Activated T-cell treated with anti-CD3 and anti-CD28 coated beads, Interleukin-2, amount 50 U/mL, for 4 hours (primary cell): ENCODE data around the gene C22orf23. TPM values are rescaled to one million over a fixed set of nuclear protein-coding genes. Genes with fewer than 3 reads are reported as not detected.
A peak's percentile ranks its signal among the peaks of the same experiment; 100 is the strongest.

Source experiments
- ATAC-seq, 2 donors: fragments of 200-7000 bp; cut with Tn5 transposase; one replicate each; pipeline ENCODE4 v1.10.0; 2021
- DNase-seq: peaks from one replicate; pipeline ENCODE4 v3.0.0-alpha.2; 2020
- H3K27me3 Mint-ChIP-seq: one replicate; pipeline ENCODE4 v1.8.0; 2021; ENCODE audit warnings: low read depth, mixed read lengths
- H3K36me3 Mint-ChIP-seq: one replicate; pipeline ENCODE4 v1.8.0; 2022; ENCODE audit warnings: mixed read lengths; ENCODE audit not compliant: insufficient read depth
- H3K4me1 Mint-ChIP-seq: one replicate; pipeline ENCODE4 v1.8.0; 2021; ENCODE audit warnings: low read depth, mixed read lengths
- H3K4me3 Mint-ChIP-seq: one replicate; pipeline ENCODE4 v1.8.0; 2021; ENCODE audit warnings: mild to moderate bottlenecking, moderate library complexity, mixed read lengths
- H3K9me3 Mint-ChIP-seq: one replicate; pipeline ENCODE4 v1.8.0; 2021; ENCODE audit warnings: mixed read lengths
- total RNA-seq, 3 donors: library from RNA; stranded (reverse); gene quantifications; one replicate each; pipeline ENCODE4 v1.2.1, GENCODE V29; 2021

C22orf23 gene
- total RNA-seq, 3 donors from 2014 or later, result 0.46 TPM; not detected in 2

- peaks cover 5% of the 10 kb centered on the region for H3K36me3 Mint-ChIP-seq
- H3K4me3 Mint-ChIP-seq, result no peak overlapping the region
- peaks cover 18% of the 10 kb centered on the region for H3K4me1 Mint-ChIP-seq
- no peaks in the 10 kb centered on the region for H3K9me3 Mint-ChIP-seq
- ATAC-seq (peak; percentile 78 to 83), DNase-seq (no peak)
- H3K27me3 Mint-ChIP-seq, result no peaks in the 10 kb centered on the region
These were observed 57.2 kb downstream of the C22orf23 start for GRCh38 chr22:37896181-37896592.

DNA sequence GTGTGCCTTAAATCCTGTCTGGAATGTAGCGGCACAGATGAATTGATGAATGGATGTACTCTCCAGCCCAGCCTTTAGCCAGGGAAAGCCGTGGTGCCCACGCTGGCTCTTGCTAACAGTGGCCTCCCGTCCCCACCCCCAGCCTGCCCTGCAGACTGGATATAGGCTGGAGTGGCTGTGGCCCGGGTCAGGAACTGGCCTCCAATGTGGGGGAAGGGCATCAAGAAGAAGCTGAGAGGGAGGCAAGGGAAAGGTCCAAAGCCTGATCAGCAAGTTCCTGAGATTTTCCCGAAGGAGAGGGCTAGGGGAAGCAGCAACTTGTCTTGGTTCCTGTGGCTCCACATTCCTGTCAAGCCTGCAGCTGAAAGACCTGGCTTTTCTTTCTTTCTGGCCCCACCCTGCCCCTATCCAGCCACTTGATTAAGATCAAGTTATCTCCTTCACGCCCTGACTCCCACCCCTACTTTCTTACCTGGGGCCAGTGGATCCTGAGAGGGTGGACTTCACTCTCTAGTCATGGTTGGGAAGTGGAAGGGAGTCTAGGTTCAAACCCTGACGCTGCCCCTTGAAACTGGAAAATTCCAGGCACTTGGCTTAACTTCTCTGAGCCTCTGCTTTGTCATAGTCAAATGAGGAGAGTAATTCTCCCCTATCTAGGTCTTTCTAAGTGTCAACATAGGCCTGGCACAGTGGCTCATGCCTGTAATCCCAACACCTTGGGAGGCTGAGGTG lies 58.3 kb downstream of the C22orf23 start:
- H3K9me3 Mint-ChIP-seq, result no peaks in the 10 kb centered on the region
- no peak overlapping the region for H3K4me3 Mint-ChIP-seq
- H3K36me3 Mint-ChIP-seq, result peaks cover 5% of the 10 kb centered on the region
- H3K4me1 Mint-ChIP-seq, result peaks cover 18% of the 10 kb centered on the region
- H3K27me3 Mint-ChIP-seq, result no peaks in the 10 kb centered on the region
- ATAC-seq, result no peak
- DNase-seq, result no peak

- DNase-seq (no peak), ATAC-seq (no peak)
- Mint-ChIP-seq H3K27me3 (no peaks in the 10 kb centered on the region), H3K4me3 (no peak overlapping the region), H3K4me1 (peaks cover 18% of the 10 kb centered on the region), H3K36me3 (peaks cover 6% of the 10 kb centered on the region), H3K9me3 (no peaks in the 10 kb centered on the region)
These were observed 59.8 kb downstream of the C22orf23 start for GRCh38 chr22:37893583-37893983.

Other genes with a start within 250 kb of the C22orf23 start
- gene GCAT, start 145.7 kb downstream of the C22orf23 start, total RNA-seq, result 10 to 100 TPM in 1 of 3 donors, 1 to 10 TPM in 2; 6.5 to 12.3 (median 8.6) TPM
- not detected for gene GALR3, start 130.2 kb downstream of the C22orf23 start, total RNA-seq
- 10 to 100 TPM; 28.0 to 30.4 (median 29.7) TPM for gene ANKRD54, start 109.3 kb downstream of the C22orf23 start, total RNA-seq
- 100 to 1,000 TPM; 448 to 518 (median 461) TPM for gene EIF3L, start 104.2 kb downstream of the C22orf23 start, total RNA-seq
- 10 to 100 TPM; 16.0 to 16.2 (median 16.0) TPM for gene MICALL1, start 47.3 kb downstream of the C22orf23 start, total RNA-seq
- 100 to 1,000 TPM; 155 to 176 (median 163) TPM for gene POLR2F, start 98 bp upstream of the C22orf23 start, total RNA-seq
- not detected for gene SOX10, start 31.0 kb upstream of the C22orf23 start, total RNA-seq
- 10 to 100 TPM; 21.7 to 24.2 (median 23.1) TPM for gene PICK1, start 103.8 kb upstream of the C22orf23 start, total RNA-seq
- gene SLC16A8, start 130.6 kb upstream of the C22orf23 start, total RNA-seq, result not detected
- under 1 TPM; 0.32 to 0.43 (median 0.38) TPM for gene BAIAP2L2, start 157.1 kb upstream of the C22orf23 start, total RNA-seq
- 10 to 100 TPM; 18.1 to 29.8 (median 22.0) TPM for gene PLA2G6, start 228.2 kb upstream of the C22orf23 start, total RNA-seq
- gene MAFF, start 248.4 kb upstream of the C22orf23 start, total RNA-seq, result 10 to 100 TPM in 2 of 3 donors, 1 to 10 TPM in 1; 8.9 to 12.2 (median 10.7) TPM